ENCODE data around the gene HOXA3. TPM values are rescaled to one million over a fixed set of nuclear protein-coding genes. Genes with fewer than 3 reads are reported as not detected.

Gene HOXA3
- total RNA-seq, 2 donors from 2014 or later = 6.5 to 29.3 TPM

DNA sequence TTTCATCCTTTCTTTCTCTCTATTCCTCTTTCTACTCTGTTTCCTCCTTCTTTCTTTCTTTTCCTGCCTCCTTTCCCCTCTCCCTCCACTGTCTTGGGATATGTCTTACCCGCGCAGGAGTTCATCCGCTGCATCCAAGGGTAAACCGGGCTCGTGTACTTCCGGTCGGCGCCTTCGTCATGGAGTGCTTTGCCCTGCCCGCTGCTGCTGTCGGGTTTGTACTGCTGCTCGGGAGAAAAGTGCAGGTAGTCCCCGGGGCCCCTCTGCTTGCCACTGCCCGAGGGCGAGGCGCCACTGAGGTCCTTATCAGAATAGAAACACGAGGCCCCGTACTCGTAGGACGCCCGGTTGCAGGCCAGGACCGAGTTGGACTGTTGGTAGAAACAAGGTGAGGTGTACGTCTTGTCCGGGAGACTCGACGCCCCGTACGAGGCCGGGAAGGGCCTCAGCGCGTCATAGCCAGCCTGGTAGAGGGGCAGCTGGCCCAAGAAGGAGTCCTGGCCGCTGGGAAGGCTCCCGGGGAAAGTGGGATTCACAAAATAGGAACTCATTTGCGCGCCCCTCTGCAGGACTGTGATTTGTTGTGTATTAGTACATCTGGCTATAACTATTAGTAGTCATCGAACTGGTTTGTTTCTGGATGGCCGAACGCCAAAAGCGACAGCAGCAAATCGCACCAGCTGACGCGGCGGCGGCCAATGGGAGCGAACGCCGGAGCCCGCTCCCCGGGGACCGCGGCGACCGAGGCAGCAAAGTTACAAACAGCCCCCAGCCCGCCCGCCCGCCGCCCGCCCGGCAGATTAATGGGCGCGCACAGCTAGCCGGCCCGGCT lies 5.0 kb downstream of the HOXA3 start, which contains the start of gene HOXA6:
Gene HOXA6, minus strand, starts transcription at position 576 of the 832 bp plus-strand sequence. Its CDS starts 25 bp downstream, at position 551.
- Histone ChIP-seq H3K4me3 (peak within 1 kb of the TSS; percentile 71), H3K9me3 (no peaks in the 10 kb centered on the region), H3K27me3 (replicated peaks; ENCODE audit: insufficient read depth) (no peaks in the 10 kb centered on the region), H3K27ac (peak within 1 kb of the TSS; percentile 64 to 89), H3K36me3 (peaks cover 8% of the 10 kb centered on the region), H3K4me1 (ENCODE audit: control insufficient read depth in 1 of 2, low read depth in 2 of 2) (peaks cover 5 to 40% of the 10 kb centered on the region in 2 donors)
- ATAC-seq (ENCODE audit: insufficient number of reproducible peaks, low FRiP score, low read depth) (no peak), DNase-seq (ENCODE audit: low spot score) (no peak)
- TF ChIP-seq, protein P1, sequence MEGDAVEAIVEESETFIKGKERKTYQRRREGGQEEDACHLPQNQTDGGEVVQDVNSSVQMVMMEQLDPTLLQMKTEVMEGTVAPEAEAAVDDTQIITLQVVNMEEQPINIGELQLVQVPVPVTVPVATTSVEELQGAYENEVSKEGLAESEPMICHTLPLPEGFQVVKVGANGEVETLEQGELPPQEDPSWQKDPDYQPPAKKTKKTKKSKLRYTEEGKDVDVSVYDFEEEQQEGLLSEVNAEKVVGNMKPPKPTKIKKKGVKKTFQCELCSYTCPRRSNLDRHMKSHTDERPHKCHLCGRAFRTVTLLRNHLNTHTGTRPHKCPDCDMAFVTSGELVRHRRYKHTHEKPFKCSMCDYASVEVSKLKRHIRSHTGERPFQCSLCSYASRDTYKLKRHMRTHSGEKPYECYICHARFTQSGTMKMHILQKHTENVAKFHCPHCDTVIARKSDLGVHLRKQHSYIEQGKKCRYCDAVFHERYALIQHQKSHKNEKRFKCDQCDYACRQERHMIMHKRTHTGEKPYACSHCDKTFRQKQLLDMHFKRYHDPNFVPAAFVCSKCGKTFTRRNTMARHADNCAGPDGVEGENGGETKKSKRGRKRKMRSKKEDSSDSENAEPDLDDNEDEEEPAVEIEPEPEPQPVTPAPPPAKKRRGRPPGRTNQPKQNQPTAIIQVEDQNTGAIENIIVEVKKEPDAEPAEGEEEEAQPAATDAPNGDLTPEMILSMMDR (IDR thresholded peaks at IDR 0.05) = no peak

DNA sequence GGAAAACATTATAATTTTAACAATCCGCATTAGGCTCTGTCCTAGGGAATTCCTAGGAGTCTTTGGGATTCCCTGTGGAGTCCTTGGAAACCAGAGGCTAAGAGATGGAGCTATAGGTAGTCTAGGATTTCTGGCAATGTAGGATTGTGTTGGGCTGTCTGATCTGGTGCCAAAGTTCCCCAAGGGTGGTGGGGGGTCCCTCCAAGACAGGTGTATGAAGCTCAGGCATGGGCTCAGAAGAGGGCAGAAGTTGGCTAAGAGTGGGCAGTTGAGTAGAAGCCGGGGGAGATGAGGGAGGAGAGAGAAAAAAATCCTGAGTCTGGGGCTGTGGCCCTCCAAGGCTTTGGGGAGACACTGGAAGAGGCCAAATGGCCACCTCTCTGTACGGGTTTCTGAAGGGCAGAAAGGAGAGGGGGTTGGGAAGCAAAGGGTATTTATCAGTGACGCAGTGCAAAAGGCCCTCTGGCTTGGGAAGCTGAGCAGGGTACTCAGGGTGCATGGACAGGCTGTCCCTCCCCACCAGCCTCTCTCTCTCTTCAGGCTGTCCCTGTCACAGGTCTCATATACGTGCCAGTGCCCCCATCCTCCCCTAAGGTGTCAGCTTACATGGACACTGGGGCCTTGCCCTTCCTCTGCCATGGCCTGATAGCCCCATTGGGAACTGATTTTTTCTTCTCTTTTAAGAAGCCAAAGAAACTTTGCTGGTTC lies 5.7 kb downstream of the HOXA3 start:
- H3K27me3 ChIP-seq (replicated peaks; ENCODE audit: insufficient read depth) = no peaks in the 10 kb centered on the region
- H3K9me3 ChIP-seq = no peaks in the 10 kb centered on the region
- no peak for ATAC-seq (ENCODE audit: insufficient number of reproducible peaks, low FRiP score, low read depth)
- peaks cover 5 to 41% of the 10 kb centered on the region in 2 donors for H3K4me1 ChIP-seq (ENCODE audit: control insufficient read depth in 1 of 2, low read depth in 2 of 2)
- H3K4me3 ChIP-seq = peak overlapping the region; percentile 71
- DNase-seq (ENCODE audit: low spot score) = no peak
- H3K27ac ChIP-seq = peak overlapping the region; percentile 64 to 89
- TF ChIP-seq, protein P1 (IDR thresholded peaks at IDR 0.05) = no peak
- H3K36me3 ChIP-seq = peaks cover 8% of the 10 kb centered on the region

DNA sequence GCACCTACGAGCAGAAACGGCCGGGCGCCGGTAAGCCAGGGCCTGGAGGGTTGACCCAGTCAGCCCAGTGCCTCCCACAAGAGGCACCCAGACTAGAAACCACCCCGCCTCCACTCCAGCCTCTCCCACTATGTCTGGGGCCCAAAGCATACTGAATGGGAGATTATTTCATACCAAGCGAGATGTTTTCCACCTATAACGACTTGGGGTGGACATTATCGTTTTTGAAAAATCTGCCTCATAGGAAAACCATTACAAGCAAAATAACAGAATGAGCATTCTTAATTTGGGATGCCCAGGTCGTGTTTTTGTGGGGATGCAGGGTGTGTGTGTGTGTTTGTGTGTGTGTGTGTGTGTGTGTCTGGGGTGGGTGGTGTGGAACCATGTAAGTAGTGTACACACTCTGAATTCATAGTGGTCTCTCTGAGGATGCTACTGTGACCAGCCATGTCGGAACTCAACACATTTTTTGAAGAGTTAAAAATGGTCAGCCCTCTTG lies 6.4 kb downstream of the HOXA3 start:
- H3K4me3 ChIP-seq = no peak overlapping the region
- TF ChIP-seq, protein P1 (IDR thresholded peaks at IDR 0.05) = no peak
- DNase-seq (ENCODE audit: low spot score) = no peak
- H3K27me3 ChIP-seq (replicated peaks; ENCODE audit: insufficient read depth) = no peaks in the 10 kb centered on the region
- no peaks in the 10 kb centered on the region for H3K9me3 ChIP-seq
- H3K36me3 ChIP-seq = peaks cover 8% of the 10 kb centered on the region
- no peak for ATAC-seq (ENCODE audit: insufficient number of reproducible peaks, low FRiP score, low read depth)
- peaks cover 5 to 46% of the 10 kb centered on the region in 2 donors for H3K4me1 ChIP-seq (ENCODE audit: control insufficient read depth in 1 of 2, low read depth in 2 of 2)
- H3K27ac ChIP-seq = no peak overlapping the region

DNA sequence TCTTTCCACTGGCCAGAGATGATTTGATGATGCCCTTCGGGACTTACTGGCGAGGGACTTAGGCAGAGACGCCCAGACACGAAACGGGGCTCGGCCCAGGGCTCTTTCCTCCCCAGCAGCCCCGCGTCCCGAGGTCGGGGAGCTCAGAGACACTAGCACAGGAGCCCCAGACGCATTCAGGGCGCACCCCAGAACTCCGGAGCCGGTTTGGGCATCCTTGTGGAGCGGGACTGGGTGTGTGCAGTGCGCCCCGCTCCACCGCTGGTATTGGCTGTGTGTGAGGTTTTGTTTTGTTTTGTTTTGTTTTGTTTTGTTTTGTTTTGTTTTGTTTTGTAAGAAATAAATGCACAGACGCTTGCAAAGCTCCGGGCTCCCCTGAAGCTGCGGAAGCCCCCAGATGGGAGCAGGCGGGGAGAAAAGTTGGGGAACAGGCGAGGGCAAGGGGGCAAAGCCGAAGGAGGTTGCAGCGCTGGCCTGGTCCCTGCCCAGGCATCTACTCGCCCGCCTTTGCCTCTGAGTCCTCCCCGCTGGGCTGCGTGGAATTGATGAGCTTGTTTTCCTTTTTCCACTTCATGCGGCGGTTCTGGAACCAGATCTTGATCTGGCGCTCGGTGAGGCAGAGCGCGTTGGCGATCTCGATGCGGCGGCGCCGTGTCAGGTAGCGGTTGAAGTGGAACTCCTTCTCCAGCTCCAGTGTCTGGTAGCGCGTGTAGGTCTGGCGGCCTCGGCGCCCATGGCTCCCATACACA lies 7.0 kb downstream of the HOXA3 start:
- H3K9me3 ChIP-seq = no peaks in the 10 kb centered on the region
- no peaks in the 10 kb centered on the region for H3K27me3 ChIP-seq (replicated peaks; ENCODE audit: insufficient read depth)
- ATAC-seq (ENCODE audit: insufficient number of reproducible peaks, low FRiP score, low read depth) (no peak), DNase-seq (ENCODE audit: low spot score) (no peak)
- peak overlapping the region in 1 of 2 donors; percentile 54 for H3K27ac ChIP-seq
- TF ChIP-seq, protein P1 (IDR thresholded peaks at IDR 0.05) = no peak
- H3K36me3 ChIP-seq = peaks cover 11% of the 10 kb centered on the region
- no peak overlapping the region for H3K4me3 ChIP-seq
- peaks cover 5 to 48% of the 10 kb centered on the region in 2 donors for H3K4me1 ChIP-seq (ENCODE audit: control insufficient read depth in 1 of 2, low read depth in 2 of 2)

Data from thoracic aorta (tissue), 2 donors.